HepG2 (cell line): ENCODE measurements around the gene NSMF. TPM values are rescaled to one million over a fixed set of nuclear protein-coding genes. Genes with fewer than 3 reads are reported as not detected.

Source experiments
- ATAC-seq: fragments of 200-7000 bp; cut with Tn5 transposase; 3 replicates; pipeline ENCODE4 v1.9.1; 2020; ENCODE audit warnings: mild to moderate bottlenecking, moderate library complexity
- BruUV-seq: library from RNA; stranded (reverse); fragments of 400-500 nt; replicated peaks from 2 replicates; lab custom pipeline; 2021; lab: Mats Ljungman, UMichigan
- CTCF ChIA-PET: fragments of 300-600 bp; formaldehyde crosslinking; extraction: SDS; loops from one replicate; lab custom pipeline; 2021; ENCODE audit warnings: low total read pairs, inconsistent platforms, low intra/inter-chr PET ratio; lab: Yijun Ruan, JAX
- POLR2A ChIA-PET: fragments of 350-600 bp; sonication (Branson Sonifier 250); formaldehyde crosslinking; loops from one replicate; lab custom pipeline; 2020; ENCODE audit warnings: antibody characterized with exemption, inconsistent platforms; lab: Yijun Ruan, JAX
- DNase-seq: peaks from one replicate; pipeline ENCODE4 v3.0.0-alpha.2; 2015; ENCODE audit warnings: low spot score
- FAIRE-seq: peaks from 3 replicates; lab custom pipeline; 2011; peaks lifted over from hg19 to GRCh38; lab: Jason Lieb, UNC
- H2AFZ ChIP-seq: one replicate; pipeline ENCODE4 v1.6.1; 2011; ENCODE audit warnings: low read length, inconsistent platforms
- H3K27ac ChIP-seq: fragments of 300-600 bp; 3 replicates; pipeline ENCODE4 v1.8.0; 2011; ENCODE audit warnings: mixed run types, mild to moderate bottlenecking, mixed read lengths, low read length, inconsistent platforms; ENCODE audit not compliant: insufficient read depth; ENCODE audit errors: extremely low read length
- H3K27me3 ChIP-seq, 2 experiments: fragments of 200-600 bp in 1 of 2; 2 replicates in 1 of 2; 3 replicates in 1 of 2; pipeline versions ENCODE4 v1.6.0 to v1.8.0; 2011; ENCODE audit warnings: low read length in 2 of 2, mild to moderate bottlenecking in 2 of 2, moderate library complexity in 2 of 2, inconsistent platforms in 1 of 2; ENCODE audit not compliant: insufficient read depth in 2 of 2, control insufficient read depth in 1 of 2
- H3K36me3 ChIP-seq, 2 experiments: fragments of 200-600 bp in 1 of 2; replicated peaks in 1 of 2; 2 replicates in 1 of 2; 3 replicates in 1 of 2; pipeline versions ENCODE4 v1.5.1 to v1.8.0; 2011; ENCODE audit warnings: low read length in 2 of 2, inconsistent platforms in 1 of 2; ENCODE audit not compliant: insufficient read depth in 2 of 2, control insufficient read depth in 1 of 2
- H3K4me1 ChIP-seq: 2 replicates; pipeline ENCODE4 v1.5.1; 2012; ENCODE audit warnings: low read length, inconsistent platforms; ENCODE audit not compliant: insufficient read depth
- H3K4me2 ChIP-seq: 2 replicates; pipeline ENCODE4 v1.6.0; 2011; ENCODE audit warnings: low read depth, low read length, inconsistent platforms
- H3K4me3 ChIP-seq, 3 experiments: fragments of 200-600 bp in 1 of 3; sonication (generic), shearing (Covaris generic) in 1 of 3; replicated peaks in 1 of 3; 2 replicates each; pipeline ENCODE4 v1.5.1; 2011 to 2016; ENCODE audit warnings: low read length in 3 of 3, inconsistent platforms in 2 of 3, low read depth in 2 of 3, mild to moderate bottlenecking in 2 of 3, control low read depth in 1 of 3, mixed read lengths in 1 of 3; ENCODE audit not compliant: insufficient read depth in 1 of 3
- H3K79me2 ChIP-seq: one replicate; pipeline ENCODE4 v1.6.1; 2011; ENCODE audit warnings: low read length, inconsistent platforms; ENCODE audit not compliant: insufficient read depth
- H3K9ac ChIP-seq: 2 replicates; pipeline ENCODE4 v1.6.0; 2011; ENCODE audit warnings: mild to moderate bottlenecking, low read depth, low read length, inconsistent platforms; ENCODE audit not compliant: insufficient read depth
- H3K9me3 ChIP-seq: 2 replicates; pipeline ENCODE4 v1.5.1; 2012; ENCODE audit warnings: mild to moderate bottlenecking, low read length
- H4K20me1 ChIP-seq: 2 replicates; pipeline ENCODE4 v1.6.0; 2011; ENCODE audit warnings: inconsistent platforms, mild to moderate bottlenecking, low read length, moderate library complexity; ENCODE audit not compliant: insufficient read depth
- CBX5 ChIP-seq: sonication (generic); formaldehyde crosslinking; IDR thresholded peaks from 2 replicates; pipeline ENCODE4 v1.4.0; 2020; ENCODE audit warnings: missing genetic modification reagents, borderline replicate concordance
- NFATC3 ChIP-seq: sonication (generic); formaldehyde crosslinking; IDR thresholded peaks from 2 replicates; pipeline ENCODE4 v1.5.1; 2020; ENCODE audit warnings: mild to moderate bottlenecking, missing genetic modification reagents
- TEAD3 ChIP-seq: optimal IDR thresholded peaks from 2 replicates; pipeline ENCODE3; 2016; ENCODE audit warnings: borderline replicate concordance
- TOPORS ChIP-seq: sonication (generic); formaldehyde crosslinking; IDR thresholded peaks from 2 replicates; pipeline ENCODE4 v1.8.0; 2023; ENCODE audit warnings: mild to moderate bottlenecking, missing genetic modification reagents
- ZMYM4 ChIP-seq: sonication (generic); formaldehyde crosslinking; IDR thresholded peaks from 2 replicates; pipeline ENCODE4 v1.8.1; 2023; ENCODE audit warnings: mild to moderate bottlenecking, missing genetic modification reagents
- ZNF20 ChIP-seq: sonication (generic); formaldehyde crosslinking; IDR thresholded peaks from 2 replicates; pipeline ENCODE4 v1.4.0; 2020; ENCODE audit warnings: mild to moderate bottlenecking, moderate library complexity, missing genetic modification reagents
- WGBS: methylation state at CpG from one replicate; pipeline ENCODE4 v1.1.6; 2017; ENCODE audit warnings: low lambda C conversion rate; 5-methylcytosine and 5-hydroxymethylcytosine counted together
- in situ Hi-C: cut with HindIII; loops from 2 replicates; pipeline ENCODE4 v1.10.0; 2017; ENCODE audit warnings: low pct_unique_long_range_greater_than_20kb; ENCODE audit not compliant: extremely low pct_ligation_motif_present
- intact Hi-C: fragments of 100-400 bp; cut with micrococcal nuclease; formaldehyde crosslinking; loops from one replicate; pipeline ENCODE4 v1.10.0; 2022; ENCODE audit not compliant: unreplicated experiment
- polyA plus RNA-seq, 8 experiments: library from polyadenylated mRNA; depleted of rRNA in 3 of 8; stranded (reverse) in 7 of 8; unstranded in 1 of 8; fragments of >200 nt; fragmentation: Illumina TruSeq in 4 of 8; extraction: Trizol in 4 of 8; gene quantifications; 2 replicates each; pipeline versions ENCODE4 v1.2.1 to v1.2.3, GENCODE V29; 2011 to 2016; ENCODE audit warnings: low read depth in 4 of 8, missing spikeins in 1 of 8, mixed read lengths in 1 of 8; ENCODE audit not compliant: insufficient read depth in 1 of 8
- total RNA-seq, 5 experiments: library from RNA; depleted of rRNA; stranded (reverse); fragments of >200 nt; fragmentation: Illumina TruSeq; extraction: Trizol; gene quantifications; 2 replicates each; pipeline ENCODE4 v1.2.3, GENCODE V29; 2016; ENCODE audit warnings: low read depth in 1 of 5
- TF ChIP-seq, protein P1 (sequence below): sonication (generic); formaldehyde crosslinking; IDR thresholded peaks from 2 replicates; pipeline ENCODE4 v1.8.1; 2022; ENCODE audit warnings: low read depth, mild to moderate bottlenecking, missing genetic modification reagents
- TF ChIP-seq, protein P2 (sequence below): sonication (generic); formaldehyde crosslinking; IDR thresholded peaks from 2 replicates; pipeline ENCODE4 v1.8.0; 2023; ENCODE audit warnings: mild to moderate bottlenecking, missing genetic modification reagents
- TF ChIP-seq, protein P3 (sequence below): sonication (generic); formaldehyde crosslinking; IDR thresholded peaks from 2 replicates; pipeline ENCODE4 v1.4.0; 2020; ENCODE audit warnings: missing genetic modification reagents, borderline replicate concordance
- TF ChIP-seq, protein P4 (sequence below): sonication (generic); formaldehyde crosslinking; IDR thresholded peaks from 2 replicates; pipeline ENCODE4 v1.5.0; 2020; ENCODE audit warnings: mild to moderate bottlenecking, low read depth, missing genetic modification reagents, borderline replicate concordance

Gene NSMF
- total and polyA plus RNA-seq, 2 of the 13 experiments (the other 11 are each of a cell fraction or from before 2014, with no cell fraction given) = 44.3 to 183 TPM

DNA sequence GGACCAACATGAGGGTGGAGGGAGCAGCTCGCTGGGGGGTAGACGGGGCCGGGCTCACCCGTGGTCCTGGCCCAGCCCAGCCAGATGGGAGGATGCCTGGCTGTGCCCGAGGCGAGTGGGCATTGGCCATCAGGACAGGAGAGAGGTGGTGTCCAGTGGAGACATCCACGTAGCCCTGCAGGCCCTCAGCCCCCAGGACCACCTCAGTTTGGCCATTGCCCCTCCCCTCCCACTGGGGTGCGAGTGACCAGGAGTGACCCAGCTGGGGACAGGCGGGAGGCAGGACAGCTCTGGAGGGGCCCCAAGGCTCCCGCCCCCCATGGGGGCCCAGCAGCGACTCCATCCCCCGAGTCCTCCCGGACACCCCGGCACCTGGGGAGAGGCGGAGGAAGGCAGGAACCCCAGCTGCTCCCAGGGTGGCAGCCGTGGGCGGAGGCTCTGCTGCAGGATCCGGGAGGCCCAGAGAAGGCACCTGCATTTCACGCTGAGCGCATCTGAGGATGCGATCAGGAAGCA lies 27.7 kb downstream of the NSMF start:
- TF ChIP-seq, protein P1, sequence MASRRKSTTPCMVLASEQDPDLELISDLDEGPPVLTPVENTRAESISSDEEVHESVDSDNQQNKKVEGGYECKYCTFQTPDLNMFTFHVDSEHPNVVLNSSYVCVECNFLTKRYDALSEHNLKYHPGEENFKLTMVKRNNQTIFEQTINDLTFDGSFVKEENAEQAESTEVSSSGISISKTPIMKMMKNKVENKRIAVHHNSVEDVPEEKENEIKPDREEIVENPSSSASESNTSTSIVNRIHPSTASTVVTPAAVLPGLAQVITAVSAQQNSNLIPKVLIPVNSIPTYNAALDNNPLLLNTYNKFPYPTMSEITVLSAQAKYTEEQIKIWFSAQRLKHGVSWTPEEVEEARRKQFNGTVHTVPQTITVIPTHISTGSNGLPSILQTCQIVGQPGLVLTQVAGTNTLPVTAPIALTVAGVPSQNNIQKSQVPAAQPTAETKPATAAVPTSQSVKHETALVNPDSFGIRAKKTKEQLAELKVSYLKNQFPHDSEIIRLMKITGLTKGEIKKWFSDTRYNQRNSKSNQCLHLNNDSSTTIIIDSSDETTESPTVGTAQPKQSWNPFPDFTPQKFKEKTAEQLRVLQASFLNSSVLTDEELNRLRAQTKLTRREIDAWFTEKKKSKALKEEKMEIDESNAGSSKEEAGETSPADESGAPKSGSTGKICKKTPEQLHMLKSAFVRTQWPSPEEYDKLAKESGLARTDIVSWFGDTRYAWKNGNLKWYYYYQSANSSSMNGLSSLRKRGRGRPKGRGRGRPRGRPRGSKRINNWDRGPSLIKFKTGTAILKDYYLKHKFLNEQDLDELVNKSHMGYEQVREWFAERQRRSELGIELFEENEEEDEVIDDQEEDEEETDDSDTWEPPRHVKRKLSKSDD (CRISPR knock-in tag) = no peak
- TF ChIP-seq, protein P2, sequence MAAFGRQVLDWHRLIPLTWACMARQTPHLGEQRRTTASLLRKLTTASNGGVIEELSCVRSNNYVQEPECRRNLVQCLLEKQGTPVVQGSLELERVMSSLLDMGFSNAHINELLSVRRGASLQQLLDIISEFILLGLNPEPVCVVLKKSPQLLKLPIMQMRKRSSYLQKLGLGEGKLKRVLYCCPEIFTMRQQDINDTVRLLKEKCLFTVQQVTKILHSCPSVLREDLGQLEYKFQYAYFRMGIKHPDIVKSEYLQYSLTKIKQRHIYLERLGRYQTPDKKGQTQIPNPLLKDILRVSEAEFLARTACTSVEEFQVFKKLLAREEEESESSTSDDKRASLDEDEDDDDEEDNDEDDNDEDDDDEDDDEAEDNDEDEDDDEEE (CRISPR knock-in tag) = no peak
- TF ChIP-seq TEAD3 (CRISPR knock-in tag) = no peak
- TF ChIP-seq, protein P3, sequence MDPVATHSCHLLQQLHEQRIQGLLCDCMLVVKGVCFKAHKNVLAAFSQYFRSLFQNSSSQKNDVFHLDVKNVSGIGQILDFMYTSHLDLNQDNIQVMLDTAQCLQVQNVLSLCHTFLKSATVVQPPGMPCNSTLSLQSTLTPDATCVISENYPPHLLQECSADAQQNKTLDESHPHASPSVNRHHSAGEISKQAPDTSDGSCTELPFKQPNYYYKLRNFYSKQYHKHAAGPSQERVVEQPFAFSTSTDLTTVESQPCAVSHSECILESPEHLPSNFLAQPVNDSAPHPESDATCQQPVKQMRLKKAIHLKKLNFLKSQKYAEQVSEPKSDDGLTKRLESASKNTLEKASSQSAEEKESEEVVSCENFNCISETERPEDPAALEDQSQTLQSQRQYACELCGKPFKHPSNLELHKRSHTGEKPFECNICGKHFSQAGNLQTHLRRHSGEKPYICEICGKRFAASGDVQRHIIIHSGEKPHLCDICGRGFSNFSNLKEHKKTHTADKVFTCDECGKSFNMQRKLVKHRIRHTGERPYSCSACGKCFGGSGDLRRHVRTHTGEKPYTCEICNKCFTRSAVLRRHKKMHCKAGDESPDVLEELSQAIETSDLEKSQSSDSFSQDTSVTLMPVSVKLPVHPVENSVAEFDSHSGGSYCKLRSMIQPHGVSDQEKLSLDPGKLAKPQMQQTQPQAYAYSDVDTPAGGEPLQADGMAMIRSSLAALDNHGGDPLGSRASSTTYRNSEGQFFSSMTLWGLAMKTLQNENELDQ (CRISPR knock-in tag) = no peak
- TF ChIP-seq ZNF20 (CRISPR knock-in tag) = no peak
- no peak for TF ChIP-seq ZMYM4 (CRISPR knock-in tag)
- TF ChIP-seq, protein P4, sequence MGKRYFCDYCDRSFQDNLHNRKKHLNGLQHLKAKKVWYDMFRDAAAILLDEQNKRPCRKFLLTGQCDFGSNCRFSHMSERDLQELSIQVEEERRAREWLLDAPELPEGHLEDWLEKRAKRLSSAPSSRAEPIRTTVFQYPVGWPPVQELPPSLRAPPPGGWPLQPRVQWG (CRISPR knock-in tag) = no peak
- no peak for TF ChIP-seq NFATC3
- no peak for TF ChIP-seq CBX5
- no peak for TF ChIP-seq TOPORS (CRISPR knock-in tag)
- TF ChIP-seq, all 625 proteins: peak for 0
- no peaks in the 10 kb centered on the region for H4K20me1 ChIP-seq
- no peak overlapping the region for H3K4me2 ChIP-seq
- H3K27ac ChIP-seq = no peak overlapping the region
- DNase-seq (no peak), ATAC-seq (no peak), FAIRE-seq (no peak)
- ChIA-PET POLR2A (interaction anchor here (1.9 kb wide), 1 partner anchor 10 kb away, joined by 7 read pairs; the partner anchor contains the start of gene ENTPD8), CTCF (no interaction called here)
- no peaks in the 10 kb centered on the region for H3K36me3 ChIP-seq
- BruUV-seq = no TSS peak
- no peak overlapping the region for H2AFZ ChIP-seq
- H3K79me2 ChIP-seq = no peaks in the 10 kb centered on the region
- no peaks in the 10 kb centered on the region for H3K9me3 ChIP-seq
- in situ Hi-C loops (no loop called here), intact Hi-C loops (no loop called here)
- no peak overlapping the region for H3K4me3 ChIP-seq
- peaks cover 16% of the 10 kb centered on the region for H3K4me1 ChIP-seq
- peaks cover under 1 to 6% of the 10 kb centered on the region in 2 experiments; a peak in 3 of 5 replicates for H3K27me3 ChIP-seq
- no peak overlapping the region for H3K9ac ChIP-seq
- 75% methylated on average over 7 of the region's 21 CpGs for WGBS
